ENCODE data around the gene OAF. TPM values are rescaled to one million over a fixed set of nuclear protein-coding genes. Genes with fewer than 3 reads are reported as not detected.

The OAF gene
- total and polyA plus RNA-seq, 2 of the 8 experiments (the other 6 are each of a cell fraction or from before 2014, with no cell fraction given) = 1.3 to 1.5 TPM

GRCh38 chr11:120238968-120239620 is 28.3 kb downstream of the OAF start:
- FAIRE-seq = no peak
- peaks cover 3 to 31% (median 25%) of the 10 kb centered on the region in 4 experiments for H3K27me3 ChIP-seq (replicated peaks in 1 of 4; ENCODE audit: control insufficient read depth in 3 of 4, extremely low read depth in 1 of 4, insufficient read depth in 3 of 4, low read length in 3 of 4)

More at GRCh38 chr11:120238968-120239620, 28.3 kb downstream of the OAF start:
- Histone ChIP-seq H2BK120ac (replicated peaks; ENCODE audit: low read depth, low read length) (no peak overlapping the region), H2BK20ac (ENCODE audit: low read length) (no peak overlapping the region), H3K9me3 (ENCODE audit: insufficient read depth in 2 of 2, low read depth in 1 of 2, low read length in 1 of 2) (no peaks in the 10 kb centered on the region), H3K4me2 (ENCODE audit: insufficient read depth in 1 of 2, low read depth in 2 of 2, low read length in 2 of 2) (peak overlapping the region; percentile 58 to 74), H3K79me2 (ENCODE audit: control insufficient read depth in 1 of 2, insufficient read depth in 2 of 2, low read length in 2 of 2) (no peaks in the 10 kb centered on the region), H4K91ac (replicated peaks; ENCODE audit: insufficient read length, low read length) (no peak overlapping the region), H3K27ac (ENCODE audit: low read depth, low read length) (no peak overlapping the region), H3K23me2 (ENCODE audit: low read depth, low read length) (peaks cover 4% of the 10 kb centered on the region; the same call in 1 of the 2 replicates), H4K20me1 (replicated peaks in 1 of 2; ENCODE audit: control insufficient read depth in 1 of 2, insufficient read depth in 2 of 2, low read length in 2 of 2) (peaks cover 0 to 1% of the 10 kb centered on the region in 2 experiments), H3K18ac (ENCODE audit: extremely low read depth, low read length) (no peak overlapping the region), H3K23ac (ENCODE audit: insufficient read length) (no peak overlapping the region), H4K5ac (ENCODE audit: insufficient read length, low read depth, low read length) (no peak overlapping the region), H2AFZ (ENCODE audit: low read length) (no peak overlapping the region), H3K14ac (ENCODE audit: insufficient read length) (no peak overlapping the region), H3K79me1 (ENCODE audit: low read depth, low read length) (no peaks in the 10 kb centered on the region; the same call in 1 of the 2 replicates), H4K8ac (ENCODE audit: extremely low read depth, insufficient read depth, low read length) (no peak overlapping the region; the same call in 1 of the 2 replicates), H2BK15ac (ENCODE audit: low read length) (no peak overlapping the region), H3K9ac (replicated peaks in 1 of 4; ENCODE audit: extremely low read depth in 1 of 4, low read depth in 3 of 4, low read length in 3 of 4) (no peak overlapping the region), H2AK5ac (ENCODE audit: low read depth, low read length) (0 out of 2 replicates have a peak overlapping the region, but pooled peaks have one; percentile 56), H2BK12ac (ENCODE audit: low read depth, low read length) (peak overlapping the region; percentile 6; the same call in 1 of the 2 replicates), H2BK5ac (ENCODE audit: low read depth, low read length) (no peak overlapping the region), H3K36me3 (ENCODE audit: control insufficient read depth in 2 of 4, insufficient read depth in 4 of 4, low read length in 3 of 4) (no peaks in the 10 kb centered on the region), H3K4me3 (ENCODE audit: extremely low read depth in 1 of 4, insufficient read depth in 2 of 4, low read depth in 3 of 4, low read length in 4 of 4) (peak overlapping the region in 2 of 4 experiments; percentile 7 to 64; a peak in 4 of 8 replicates), H3K56ac (replicated peaks; ENCODE audit: insufficient read length, low read depth, low read length) (no peak overlapping the region), H3K4ac (replicated peaks; ENCODE audit: insufficient read length, low read depth, low read length) (no peak overlapping the region), H3K4me1 (replicated peaks in 1 of 4; ENCODE audit: control insufficient read depth in 3 of 4, insufficient read depth in 4 of 4, low read length in 3 of 4) (peaks cover 0 to 3% (median under 1%) of the 10 kb centered on the region in 4 experiments; a peak in 3 of 7 replicates)
- TF ChIP-seq SP1 (IDR thresholded peaks at IDR 0.05; ENCODE audit: low read depth, low read length) = no peak
- no peak for TF ChIP-seq SP2 (IDR thresholded peaks at IDR 0.05; ENCODE audit: low read length)
- TF ChIP-seq TAF1 (IDR thresholded peaks at IDR 0.05; ENCODE audit: low read depth, low read length) = no peak
- no peak for TF ChIP-seq USF2 (IDR thresholded peaks at IDR 0.05; ENCODE audit: low read length)
- no peak for TF ChIP-seq CTBP2 (IDR thresholded peaks at IDR 0.05; ENCODE audit: borderline replicate concordance, insufficient read depth, insufficient read length, low read length)
- TF ChIP-seq POLR2A (IDR thresholded peaks at IDR 0.05; ENCODE audit: control extremely low read depth in 1 of 2, low read depth in 2 of 2, low read length in 2 of 2) = no peak
- no peak for TF ChIP-seq MAFK (IDR thresholded peaks at IDR 0.05; ENCODE audit: low read depth, low read length)
- TF ChIP-seq TBP (IDR thresholded peaks at IDR 0.05; ENCODE audit: low read depth, low read length) = no peak
- no peak for TF ChIP-seq YY1 (IDR thresholded peaks at IDR 0.05; ENCODE audit: low read depth, low read length)
- no peak for TF ChIP-seq EP300 (IDR thresholded peaks at IDR 0.05; ENCODE audit: borderline replicate concordance in 1 of 2, low read depth in 2 of 2, low read length in 2 of 2)
- no peak for TF ChIP-seq TAF7 (optimal IDR thresholded peaks at IDR 0.05; ENCODE audit: borderline replicate concordance, low read depth, low read length)
- no peak for TF ChIP-seq KDM4A (IDR thresholded peaks at IDR 0.05; ENCODE audit: low read depth, low read length, severe bottlenecking)
- DNase-seq (ENCODE audit: low read depth in 1 of 2, low spot score in 2 of 2) = no peak
- CTCF ChIA-PET (ENCODE audit: partially characterized antibody) = interaction anchor here (0.8 to 41.2 kb wide), 12 partner anchors 9 to 130 kb away, joined by 3 to 1412 read pairs (median 4); no protein-coding TSS in a partner anchor
- POLR2A ChIA-PET (ENCODE audit: partially characterized antibody) = interaction anchor here (0.6 to 4.4 kb wide), 6 partner anchors 9 to 282 kb away, joined by 3 to 69 read pairs (median 4); no protein-coding TSS in a partner anchor
- WGBS, 2 experiments (ENCODE audit: extremely low coverage in 1 of 2, insufficient coverage in 1 of 2, insufficient read length in 1 of 2, insufficient replicate concordance in 2 of 2, low coverage in 1 of 2, low lambda C conversion rate in 2 of 2, missing lambda C conversion rate in 1 of 2) = 91% methylated on average over 11 of the region's 11 CpGs; no CpG with 5 or more reads in 1 of the 2 experiments

All from H1 (cell line).